Calu3 (cell line): ENCODE data around the gene IGF2. TPM values are rescaled to one million over a fixed set of nuclear protein-coding genes. Genes with fewer than 3 reads are reported as not detected.

Experiments used
- BruUV-seq: library from RNA; stranded (reverse); fragments of 400-500 nt; replicated peaks from 2 replicates; lab custom pipeline; 2021; lab: Mats Ljungman, UMichigan
- CTCF ChIA-PET: fragments of 300-600 bp; sonication (Branson Sonifier 250); formaldehyde crosslinking; loops from one replicate; lab custom pipeline; 2022; ENCODE audit warnings: antibody characterized with exemption; lab: Charles Lee
- DNase-seq: peaks from one replicate; pipeline ENCODE4 v3.0.0; 2022
- H3K27ac Mint-ChIP-seq: one replicate; pipeline ENCODE4 v1.8.0; 2022; ENCODE audit warnings: mixed read lengths; ENCODE audit not compliant: unreplicated experiment
- H3K27me3 Mint-ChIP-seq: one replicate; pipeline ENCODE4 v1.8.0; 2022; ENCODE audit warnings: mixed read lengths; ENCODE audit not compliant: unreplicated experiment
- H3K36me3 Mint-ChIP-seq: one replicate; pipeline ENCODE4 v1.8.0; 2022; ENCODE audit warnings: mild to moderate bottlenecking, moderate library complexity, mixed read lengths; ENCODE audit not compliant: insufficient read depth, unreplicated experiment
- H3K4me1 Mint-ChIP-seq: one replicate; pipeline ENCODE4 v1.8.0; 2022; ENCODE audit warnings: mild to moderate bottlenecking, low read depth, mixed read lengths; ENCODE audit not compliant: unreplicated experiment
- H3K4me3 Mint-ChIP-seq: one replicate; pipeline ENCODE4 v1.8.0; 2022; ENCODE audit warnings: mild to moderate bottlenecking, low read depth, moderate library complexity, mixed read lengths; ENCODE audit not compliant: unreplicated experiment
- H3K9me3 Mint-ChIP-seq: one replicate; pipeline ENCODE4 v1.8.0; 2022; ENCODE audit warnings: low read depth, mixed read lengths; ENCODE audit not compliant: unreplicated experiment
- intact Hi-C: fragments of 100-400 bp; cut with micrococcal nuclease; formaldehyde crosslinking; loops from one replicate; pipeline ENCODE4 v1.10.0; 2022; ENCODE audit not compliant: unreplicated experiment
- total RNA-seq: library from RNA; stranded (reverse); gene quantifications from 2 replicates; pipeline ENCODE4 v1.2.3, GENCODE V29; 2022
- TF ChIP-seq, protein P1 (sequence below): fragments of 200-600 bp; IDR thresholded peaks from one replicate; pipeline ENCODE4 v1.8.0; 2022; ENCODE audit warnings: antibody characterized with exemption; ENCODE audit not compliant: unreplicated experiment

IGF2 gene
- total RNA-seq, 1 experiment from 2014 or later, result 0.45 TPM

DNA sequence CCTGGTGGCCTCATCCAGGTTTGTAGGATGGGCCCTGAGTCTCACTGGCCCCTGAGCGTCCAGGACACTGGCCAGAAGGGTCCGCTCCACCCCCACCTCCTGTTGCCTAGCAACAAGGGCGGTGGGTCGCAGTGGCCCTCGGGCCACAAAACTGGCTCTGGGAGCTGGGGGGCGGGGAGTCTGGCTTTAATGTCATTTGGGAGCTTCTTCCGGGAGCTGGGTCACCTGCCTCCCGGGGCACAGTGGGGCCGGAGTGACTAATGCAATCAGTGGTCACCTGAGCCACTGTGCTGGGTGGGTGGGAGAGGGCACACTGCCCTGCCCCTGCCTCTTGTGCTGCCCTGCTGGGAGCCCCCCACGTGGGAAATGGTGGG lies 29.8 kb upstream of the IGF2 start:
- peaks cover 9% of the 10 kb centered on the region for H3K4me1 Mint-ChIP-seq
- peaks cover 38% of the 10 kb centered on the region for H3K27me3 Mint-ChIP-seq
- TF ChIP-seq, protein P1, sequence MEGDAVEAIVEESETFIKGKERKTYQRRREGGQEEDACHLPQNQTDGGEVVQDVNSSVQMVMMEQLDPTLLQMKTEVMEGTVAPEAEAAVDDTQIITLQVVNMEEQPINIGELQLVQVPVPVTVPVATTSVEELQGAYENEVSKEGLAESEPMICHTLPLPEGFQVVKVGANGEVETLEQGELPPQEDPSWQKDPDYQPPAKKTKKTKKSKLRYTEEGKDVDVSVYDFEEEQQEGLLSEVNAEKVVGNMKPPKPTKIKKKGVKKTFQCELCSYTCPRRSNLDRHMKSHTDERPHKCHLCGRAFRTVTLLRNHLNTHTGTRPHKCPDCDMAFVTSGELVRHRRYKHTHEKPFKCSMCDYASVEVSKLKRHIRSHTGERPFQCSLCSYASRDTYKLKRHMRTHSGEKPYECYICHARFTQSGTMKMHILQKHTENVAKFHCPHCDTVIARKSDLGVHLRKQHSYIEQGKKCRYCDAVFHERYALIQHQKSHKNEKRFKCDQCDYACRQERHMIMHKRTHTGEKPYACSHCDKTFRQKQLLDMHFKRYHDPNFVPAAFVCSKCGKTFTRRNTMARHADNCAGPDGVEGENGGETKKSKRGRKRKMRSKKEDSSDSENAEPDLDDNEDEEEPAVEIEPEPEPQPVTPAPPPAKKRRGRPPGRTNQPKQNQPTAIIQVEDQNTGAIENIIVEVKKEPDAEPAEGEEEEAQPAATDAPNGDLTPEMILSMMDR, result no peak
- DNase-seq, result peak; percentile 50
- H3K4me3 Mint-ChIP-seq, result no peak overlapping the region
- H3K9me3 Mint-ChIP-seq, result no peaks in the 10 kb centered on the region
- intact Hi-C loops, result no loop called here
- no peak overlapping the region for H3K27ac Mint-ChIP-seq
- H3K36me3 Mint-ChIP-seq, result peaks cover 11% of the 10 kb centered on the region
- CTCF ChIA-PET, result interaction anchor here (0.5 kb wide), 1 partner anchor 464 kb away, joined by 3 read pairs; no protein-coding TSS in a partner anchor
- BruUV-seq, result no TSS peak

GRCh38 chr11:2168286-2169004 lies 29.3 kb upstream of the IGF2 start:
- intact Hi-C loops, result no loop called here

GRCh38 chr11:2167141-2168045 lies 28.2 kb upstream of the IGF2 start:
- Mint-ChIP-seq H3K4me3 (no peak overlapping the region), H3K4me1 (peaks cover 9% of the 10 kb centered on the region), H3K9me3 (no peaks in the 10 kb centered on the region), H3K36me3 (peaks cover 11% of the 10 kb centered on the region), H3K27ac (no peak overlapping the region), H3K27me3 (peaks cover 40% of the 10 kb centered on the region)
- DNase-seq, result no peak
- CTCF ChIA-PET, result no interaction called here
- no TSS peak for BruUV-seq
- intact Hi-C loops, result no loop called here
- TF ChIP-seq, protein P1, result no peak

More at GRCh38 chr11:2168286-2169004, 29.3 kb upstream of the IGF2 start:
- CTCF ChIA-PET, result interaction anchor here (0.6 kb wide), 1 partner anchor 232 kb away, joined by 7 read pairs; the partner anchor contains the start of gene TSSC4
- BruUV-seq, result no TSS peak
- DNase-seq, result no peak
- H3K4me1 Mint-ChIP-seq, result peaks cover 9% of the 10 kb centered on the region
- H3K27ac Mint-ChIP-seq, result no peak overlapping the region
- TF ChIP-seq, protein P1, result no peak
- peaks cover 11% of the 10 kb centered on the region for H3K36me3 Mint-ChIP-seq
- peaks cover 40% of the 10 kb centered on the region for H3K27me3 Mint-ChIP-seq
- H3K9me3 Mint-ChIP-seq, result no peaks in the 10 kb centered on the region
- H3K4me3 Mint-ChIP-seq, result no peak overlapping the region

GRCh38 chr11:2166091-2166851 lies 27.1 kb upstream of the IGF2 start:
- CTCF ChIA-PET, result no interaction called here
- peak; percentile 64 for DNase-seq
- intact Hi-C loops, result no loop called here

More at GRCh38 chr11:2166091-2166851, 27.1 kb upstream of the IGF2 start:
- no TSS peak for BruUV-seq
- TF ChIP-seq, protein P1, result peak; percentile 83
- H3K27ac Mint-ChIP-seq, result no peak overlapping the region
- peaks cover 11% of the 10 kb centered on the region for H3K36me3 Mint-ChIP-seq
- no peaks in the 10 kb centered on the region for H3K9me3 Mint-ChIP-seq
- H3K4me3 Mint-ChIP-seq, result no peak overlapping the region
- peaks cover 9% of the 10 kb centered on the region for H3K4me1 Mint-ChIP-seq
- peaks cover 39% of the 10 kb centered on the region for H3K27me3 Mint-ChIP-seq
